ENCODE data around the gene CACNA1C.
A peak's percentile ranks its signal among the peaks of the same experiment; 100 is the strongest.

CACNA1C gene

DNA sequence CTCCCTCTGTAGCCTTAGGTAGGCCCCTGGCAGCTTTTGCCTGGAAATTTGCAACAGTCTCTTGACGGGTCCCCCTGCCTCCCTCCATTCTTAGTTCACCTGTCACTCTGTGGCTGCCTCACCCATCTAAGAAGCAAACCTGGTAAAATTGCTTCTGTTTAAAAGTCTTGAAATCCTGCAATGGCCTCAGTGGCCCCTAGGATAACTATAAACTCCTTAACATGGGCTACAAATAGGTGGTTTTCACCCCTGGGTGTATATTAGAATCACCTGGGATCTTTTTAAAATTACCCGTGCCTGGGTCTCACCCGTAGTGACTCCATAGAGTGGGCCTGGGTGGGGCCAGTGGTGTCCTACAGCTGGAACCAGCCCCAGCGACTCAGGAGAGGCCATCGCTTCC lies 332.7 kb downstream of the CACNA1C start:
- H3K9ac ChIP-seq (ENCODE audit: low read length) = no peak overlapping the region
- peak overlapping the region; percentile 88 for H3K27ac ChIP-seq (ENCODE audit: low read depth, low read length)

DNA sequence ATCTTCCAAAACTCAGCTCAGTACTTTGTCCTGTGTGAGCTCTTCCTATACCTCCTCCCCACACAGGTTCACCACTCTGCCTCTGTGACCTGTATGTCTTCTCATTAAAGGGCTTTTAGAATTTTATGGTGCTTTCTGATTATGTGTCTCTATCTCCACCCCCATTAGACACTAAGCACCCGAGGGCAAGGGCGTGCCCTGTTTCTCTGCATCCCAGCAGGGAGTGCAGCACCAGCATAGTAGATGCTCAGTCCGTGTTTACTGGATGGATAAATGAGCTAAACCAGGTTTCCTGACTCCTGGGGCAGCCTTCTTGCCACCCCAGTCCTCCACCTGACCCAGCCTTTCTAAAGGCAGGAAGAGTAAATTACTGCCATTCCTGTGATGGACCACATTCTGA lies 333.8 kb downstream of the CACNA1C start:
- Histone ChIP-seq H3K27ac (ENCODE audit: low read depth, low read length) (peak overlapping the region; percentile 88), H3K36me3 (ENCODE audit: control insufficient read depth, insufficient read depth, low read length) (no peaks in the 10 kb centered on the region), H3K4me3 (ENCODE audit: low read length) (no peak overlapping the region), H3K9ac (ENCODE audit: low read length) (no peak overlapping the region), H3K4me1 (ENCODE audit: control insufficient read depth, insufficient read depth, low read length) (peaks cover 42% of the 10 kb centered on the region), H3K27me3 (ENCODE audit: control insufficient read depth, insufficient read depth, low read length) (no peaks in the 10 kb centered on the region)

More for the DNA sequence above, 332.7 kb downstream of the CACNA1C start:
- Histone ChIP-seq H3K36me3 (ENCODE audit: control insufficient read depth, insufficient read depth, low read length) (no peaks in the 10 kb centered on the region), H3K27me3 (ENCODE audit: control insufficient read depth, insufficient read depth, low read length) (no peaks in the 10 kb centered on the region), H3K4me3 (ENCODE audit: low read length) (peak overlapping the region; percentile 4), H3K4me1 (ENCODE audit: control insufficient read depth, insufficient read depth, low read length) (peaks cover 43% of the 10 kb centered on the region)

DNA sequence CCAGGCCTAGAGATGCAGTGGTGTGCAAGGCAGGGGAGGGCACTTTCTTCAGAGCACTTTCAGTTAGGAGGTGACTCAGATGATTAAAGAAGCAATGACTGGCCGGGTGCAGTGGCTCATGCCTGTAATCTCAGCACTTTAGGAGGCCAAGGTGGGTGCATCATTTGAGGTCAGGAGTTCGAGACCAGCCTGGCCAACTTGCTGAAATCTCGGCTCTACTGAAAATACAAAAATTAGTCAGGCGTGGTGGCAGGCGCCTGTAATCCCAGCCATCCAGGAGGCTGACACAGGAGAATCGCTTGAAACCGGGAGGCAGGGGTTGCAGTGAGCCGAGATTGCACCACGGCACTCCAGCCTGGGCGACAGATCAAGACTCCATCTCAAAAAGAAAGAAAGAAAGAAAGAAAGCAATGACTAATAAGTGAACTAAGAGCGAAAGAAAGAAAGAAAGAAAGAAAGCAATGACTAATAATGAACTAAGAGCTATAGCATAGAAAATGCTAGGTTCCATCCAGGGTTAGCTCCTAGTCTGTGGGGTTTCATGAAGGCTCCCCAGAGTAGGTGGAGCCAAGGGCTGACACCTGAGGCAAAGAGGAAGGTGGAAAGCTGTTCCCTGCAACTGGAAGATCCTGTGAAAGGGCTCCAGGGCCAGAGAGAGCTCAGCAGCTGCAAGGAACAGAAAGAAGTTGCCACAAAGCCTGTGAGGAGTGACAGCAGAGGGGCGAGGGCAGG lies 334.5 kb downstream of the CACNA1C start:
- Histone ChIP-seq H3K4me1 (ENCODE audit: control insufficient read depth, insufficient read depth, low read length) (peaks cover 42% of the 10 kb centered on the region), H3K36me3 (ENCODE audit: control insufficient read depth, insufficient read depth, low read length) (no peaks in the 10 kb centered on the region), H3K27me3 (ENCODE audit: control insufficient read depth, insufficient read depth, low read length) (no peaks in the 10 kb centered on the region), H3K9ac (ENCODE audit: low read length) (no peak overlapping the region), H3K27ac (ENCODE audit: low read depth, low read length) (peak overlapping the region; percentile 6), H3K4me3 (ENCODE audit: low read length) (no peak overlapping the region)

DNA sequence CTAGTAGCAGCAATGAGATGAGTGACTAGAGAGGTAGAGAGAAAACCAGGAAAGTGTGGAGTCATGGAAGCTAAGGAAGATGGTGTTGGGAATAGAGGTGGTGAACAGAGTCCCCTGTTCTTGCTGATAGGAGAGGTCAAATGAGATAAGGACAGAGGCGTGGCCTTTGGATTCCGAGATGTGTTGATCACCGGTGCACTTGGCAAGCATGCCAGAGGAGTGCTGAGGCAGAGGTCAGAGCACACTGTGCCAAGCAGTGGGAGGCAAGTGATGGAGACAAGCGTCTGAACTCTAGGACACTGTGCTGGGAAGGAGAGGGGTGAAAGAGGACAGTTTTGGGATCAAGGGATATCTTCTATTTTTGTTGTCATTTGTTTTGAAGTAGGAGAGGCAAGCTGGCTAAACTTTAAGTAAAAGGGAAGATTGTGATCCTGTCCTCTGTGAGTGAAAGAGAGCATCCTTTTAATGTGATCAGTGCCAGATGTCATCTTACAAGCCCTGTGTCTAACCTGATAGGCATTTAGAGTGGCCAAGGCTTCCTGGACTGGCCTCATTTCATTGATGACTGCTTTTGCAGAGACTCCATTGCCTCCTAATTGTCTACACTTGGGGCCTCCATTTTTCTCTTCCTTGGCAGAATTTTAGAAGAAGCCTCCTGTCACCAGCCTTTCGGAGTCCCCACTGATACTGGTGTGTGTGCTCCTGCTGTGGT lies 336.4 kb downstream of the CACNA1C start:
- no peak overlapping the region for H3K9ac ChIP-seq (ENCODE audit: low read length)
- peak overlapping the region; percentile 18 for H3K27ac ChIP-seq (ENCODE audit: low read depth, low read length)
- H3K27me3 ChIP-seq (ENCODE audit: control insufficient read depth, insufficient read depth, low read length) = no peaks in the 10 kb centered on the region
- H3K4me1 ChIP-seq (ENCODE audit: control insufficient read depth, insufficient read depth, low read length) = peaks cover 42% of the 10 kb centered on the region
- H3K4me3 ChIP-seq (ENCODE audit: low read length) = no peak overlapping the region
- H3K36me3 ChIP-seq (ENCODE audit: control insufficient read depth, insufficient read depth, low read length) = no peaks in the 10 kb centered on the region

DNA sequence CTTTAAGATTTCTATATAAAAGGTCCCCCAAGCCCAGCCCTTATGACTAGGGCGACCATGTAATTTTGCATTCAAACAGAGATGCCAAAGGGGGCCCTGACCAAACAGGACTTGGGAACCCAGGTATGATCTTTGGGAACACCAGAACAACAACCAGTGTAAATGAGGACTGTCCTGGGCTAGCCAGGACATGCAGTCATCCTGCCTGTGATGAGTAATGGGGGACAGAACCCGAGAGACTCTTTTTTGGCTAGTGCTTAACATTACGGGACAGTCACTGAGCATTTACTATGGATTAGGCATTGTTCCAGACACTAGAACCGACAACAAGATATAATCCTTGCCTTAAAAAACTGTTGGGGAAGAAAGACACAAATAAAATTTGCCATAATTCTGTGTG lies 337.3 kb downstream of the CACNA1C start:
- no peaks in the 10 kb centered on the region for H3K36me3 ChIP-seq (ENCODE audit: control insufficient read depth, insufficient read depth, low read length)
- no peak overlapping the region for H3K4me3 ChIP-seq (ENCODE audit: low read length)
- H3K27me3 ChIP-seq (ENCODE audit: control insufficient read depth, insufficient read depth, low read length) = no peaks in the 10 kb centered on the region
- H3K27ac ChIP-seq (ENCODE audit: low read depth, low read length) = no peak overlapping the region
- H3K9ac ChIP-seq (ENCODE audit: low read length) = no peak overlapping the region
- peaks cover 33% of the 10 kb centered on the region for H3K4me1 ChIP-seq (ENCODE audit: control insufficient read depth, insufficient read depth, low read length)

DNA sequence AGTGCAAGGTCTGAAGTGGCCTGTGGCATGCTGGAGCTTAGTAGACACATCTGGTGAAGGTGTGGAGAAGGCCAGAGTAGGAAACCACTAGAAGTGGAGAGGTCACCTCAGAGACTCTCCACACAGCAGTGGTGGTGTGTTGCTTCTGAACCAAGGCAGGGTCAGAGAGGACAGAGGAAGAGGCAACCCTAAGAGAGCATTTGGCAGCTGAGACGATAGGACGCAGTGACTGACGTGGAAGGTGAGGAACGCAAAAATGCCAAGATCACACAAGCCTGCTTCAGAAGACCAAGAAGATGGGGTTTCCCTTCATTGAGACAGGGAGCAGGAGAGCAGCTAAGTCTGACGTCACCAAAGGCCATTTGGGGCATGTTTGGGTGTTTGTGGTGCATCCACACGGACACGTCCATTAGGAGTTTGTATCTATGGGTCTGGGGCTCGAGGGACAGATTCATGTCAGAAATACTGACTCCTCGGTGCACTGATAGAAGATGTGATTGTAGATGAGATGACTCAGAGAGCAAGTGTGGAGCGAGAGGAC lies 338.1 kb downstream of the CACNA1C start:
- Histone ChIP-seq H3K4me3 (ENCODE audit: low read length) (no peak overlapping the region), H3K27me3 (ENCODE audit: control insufficient read depth, insufficient read depth, low read length) (no peaks in the 10 kb centered on the region), H3K36me3 (ENCODE audit: control insufficient read depth, insufficient read depth, low read length) (no peaks in the 10 kb centered on the region), H3K27ac (ENCODE audit: low read depth, low read length) (peak overlapping the region; percentile 16), H3K4me1 (ENCODE audit: control insufficient read depth, insufficient read depth, low read length) (peaks cover 31% of the 10 kb centered on the region), H3K9ac (ENCODE audit: low read length) (no peak overlapping the region)

DNA sequence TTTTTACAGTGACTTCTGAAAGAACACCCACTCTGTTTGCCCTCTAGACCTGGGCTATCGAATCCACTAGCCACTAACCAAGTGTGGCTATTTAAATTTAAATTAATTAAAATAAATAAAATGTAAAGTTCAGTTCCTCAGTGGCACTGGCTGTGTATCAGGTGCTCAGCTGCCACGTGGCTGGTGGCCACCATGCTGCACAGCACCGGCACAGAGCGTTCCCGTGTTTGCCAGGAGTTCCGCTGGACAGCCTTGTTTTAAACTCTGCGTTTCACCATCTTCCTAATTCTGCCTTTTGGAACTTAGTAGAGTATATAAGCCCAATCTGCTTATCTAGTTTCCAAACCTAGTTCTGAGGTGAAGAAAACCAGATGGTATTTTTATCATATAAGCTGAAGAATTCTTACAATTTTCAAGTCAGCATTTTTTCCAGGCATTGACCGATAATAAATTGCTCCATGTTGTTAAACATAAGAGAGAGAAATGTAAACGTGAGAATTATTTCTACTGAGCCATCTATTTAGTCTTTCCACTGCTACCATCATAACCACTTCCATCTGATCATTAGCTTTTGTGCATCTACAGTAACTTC lies 339.0 kb downstream of the CACNA1C start:
- peak overlapping the region; percentile 26 for H3K27ac ChIP-seq (ENCODE audit: low read depth, low read length)
- H3K36me3 ChIP-seq (ENCODE audit: control insufficient read depth, insufficient read depth, low read length) = no peaks in the 10 kb centered on the region
- no peak overlapping the region for H3K9ac ChIP-seq (ENCODE audit: low read length)
- no peak overlapping the region for H3K4me3 ChIP-seq (ENCODE audit: low read length)
- H3K27me3 ChIP-seq (ENCODE audit: control insufficient read depth, insufficient read depth, low read length) = no peaks in the 10 kb centered on the region
- H3K4me1 ChIP-seq (ENCODE audit: control insufficient read depth, insufficient read depth, low read length) = peaks cover 32% of the 10 kb centered on the region

DNA sequence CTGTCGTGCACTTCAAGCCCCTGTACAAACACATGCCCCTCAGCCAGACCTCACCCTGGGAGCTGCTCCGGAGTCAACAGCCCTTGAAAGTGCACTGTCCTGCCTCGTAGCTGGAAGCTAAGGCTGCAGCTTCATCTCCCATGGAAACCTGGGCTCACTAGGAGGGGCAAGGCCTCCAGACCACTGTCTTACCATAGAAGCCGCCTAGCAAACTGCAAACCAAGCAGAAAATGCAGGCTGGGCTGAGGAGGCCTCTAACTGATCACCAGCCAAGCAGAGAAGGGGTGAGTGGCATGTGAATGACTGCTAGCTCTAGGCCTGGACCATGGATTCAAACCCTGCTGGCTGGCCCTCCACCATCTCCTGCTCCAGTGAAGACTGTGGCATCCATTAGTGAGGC lies 340.2 kb downstream of the CACNA1C start:
- Histone ChIP-seq H3K36me3 (ENCODE audit: control insufficient read depth, insufficient read depth, low read length) (no peaks in the 10 kb centered on the region), H3K4me1 (ENCODE audit: control insufficient read depth, insufficient read depth, low read length) (peaks cover 41% of the 10 kb centered on the region), H3K27me3 (ENCODE audit: control insufficient read depth, insufficient read depth, low read length) (no peaks in the 10 kb centered on the region), H3K4me3 (ENCODE audit: low read length) (no peak overlapping the region), H3K27ac (ENCODE audit: low read depth, low read length) (peak overlapping the region; percentile 65), H3K9ac (ENCODE audit: low read length) (no peak overlapping the region)

DNA sequence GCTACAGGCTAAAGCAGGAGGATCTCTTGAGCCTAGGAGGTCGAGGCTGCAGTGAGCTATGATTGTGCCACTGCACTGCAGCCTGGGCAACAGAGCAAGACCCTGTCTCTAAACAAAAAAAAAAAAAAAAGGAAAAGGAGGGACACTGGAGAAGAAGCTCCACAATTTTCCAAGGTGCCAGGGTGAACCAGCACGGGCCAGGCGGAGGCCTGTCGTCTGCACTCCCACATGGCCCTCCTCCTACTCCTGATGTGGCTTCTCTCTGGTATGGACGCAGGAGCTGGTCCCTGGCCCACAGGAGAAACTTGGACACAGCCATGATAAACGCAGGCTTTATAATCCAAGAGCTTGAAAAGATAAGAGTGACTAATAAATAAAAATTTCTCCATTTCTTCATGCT lies 341.2 kb downstream of the CACNA1C start:
- Histone ChIP-seq H3K9ac (ENCODE audit: low read length) (no peak overlapping the region), H3K4me3 (ENCODE audit: low read length) (no peak overlapping the region), H3K27ac (ENCODE audit: low read depth, low read length) (peak overlapping the region; percentile 65), H3K27me3 (ENCODE audit: control insufficient read depth, insufficient read depth, low read length) (no peaks in the 10 kb centered on the region), H3K36me3 (ENCODE audit: control insufficient read depth, insufficient read depth, low read length) (no peaks in the 10 kb centered on the region), H3K4me1 (ENCODE audit: control insufficient read depth, insufficient read depth, low read length) (peaks cover 41% of the 10 kb centered on the region)

DNA sequence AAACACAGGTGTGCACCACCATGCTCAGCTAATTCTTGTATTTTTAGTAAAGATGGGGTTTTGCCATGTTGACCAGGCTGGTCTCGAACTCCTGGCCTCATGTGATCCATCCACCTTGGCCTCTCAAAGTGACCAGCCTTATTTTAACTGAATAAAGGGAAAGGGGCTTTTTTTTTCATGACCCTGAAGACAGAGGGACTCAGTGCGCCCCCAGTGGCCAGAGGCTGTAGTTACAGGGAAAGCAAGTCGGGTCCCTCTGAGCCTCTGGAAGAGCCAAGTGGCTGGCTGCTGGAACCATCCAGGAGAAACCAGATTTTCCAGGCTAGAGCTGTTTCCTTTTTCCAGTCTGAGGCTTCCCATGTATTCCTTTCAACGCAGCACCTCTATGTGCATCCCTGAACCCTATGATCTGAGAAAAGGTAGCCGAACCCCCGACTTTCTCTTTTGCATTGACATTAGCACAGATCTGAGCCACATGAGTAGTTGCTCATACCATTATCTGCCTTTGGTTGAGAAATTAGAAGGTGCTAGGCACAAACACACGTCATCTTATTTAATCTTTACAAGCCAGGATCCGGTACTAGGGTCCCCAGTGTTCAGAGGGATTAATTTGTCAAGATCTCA lies 342.7 kb downstream of the CACNA1C start:
- peak overlapping the region; percentile 80 for H3K27ac ChIP-seq (ENCODE audit: low read depth, low read length)
- H3K36me3 ChIP-seq (ENCODE audit: control insufficient read depth, insufficient read depth, low read length) = no peaks in the 10 kb centered on the region
- no peaks in the 10 kb centered on the region for H3K27me3 ChIP-seq (ENCODE audit: control insufficient read depth, insufficient read depth, low read length)
- H3K4me1 ChIP-seq (ENCODE audit: control insufficient read depth, insufficient read depth, low read length) = peaks cover 34% of the 10 kb centered on the region
- no peak overlapping the region for H3K9ac ChIP-seq (ENCODE audit: low read length)
- no peak overlapping the region for H3K4me3 ChIP-seq (ENCODE audit: low read length)

DNA sequence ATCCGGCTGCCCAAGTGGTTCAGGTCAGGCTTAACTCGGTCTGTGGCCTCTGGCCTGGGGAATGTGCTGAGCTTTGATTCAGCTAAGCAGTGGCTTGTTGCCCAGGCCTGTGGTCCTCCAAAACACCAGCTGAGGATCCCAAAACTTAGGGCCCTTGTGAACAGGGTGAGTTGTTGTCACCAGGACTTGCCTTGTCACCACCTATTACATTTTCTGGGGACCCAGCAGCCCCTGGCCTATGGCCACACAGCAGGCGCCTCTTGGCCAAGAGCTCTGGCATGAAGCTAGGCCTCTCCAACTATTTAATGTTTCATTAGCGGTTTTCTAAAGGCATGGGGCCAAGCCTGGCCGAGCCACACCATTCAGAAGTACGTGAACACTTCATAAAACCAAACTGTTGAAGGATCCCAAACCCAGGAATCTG lies 343.7 kb downstream of the CACNA1C start:
- Histone ChIP-seq H3K9ac (ENCODE audit: low read length) (no peak overlapping the region), H3K4me3 (ENCODE audit: low read length) (no peak overlapping the region), H3K27ac (ENCODE audit: low read depth, low read length) (peak overlapping the region; percentile 80), H3K4me1 (ENCODE audit: control insufficient read depth, insufficient read depth, low read length) (peaks cover 34% of the 10 kb centered on the region), H3K27me3 (ENCODE audit: control insufficient read depth, insufficient read depth, low read length) (no peaks in the 10 kb centered on the region), H3K36me3 (ENCODE audit: control insufficient read depth, insufficient read depth, low read length) (no peaks in the 10 kb centered on the region)

DNA sequence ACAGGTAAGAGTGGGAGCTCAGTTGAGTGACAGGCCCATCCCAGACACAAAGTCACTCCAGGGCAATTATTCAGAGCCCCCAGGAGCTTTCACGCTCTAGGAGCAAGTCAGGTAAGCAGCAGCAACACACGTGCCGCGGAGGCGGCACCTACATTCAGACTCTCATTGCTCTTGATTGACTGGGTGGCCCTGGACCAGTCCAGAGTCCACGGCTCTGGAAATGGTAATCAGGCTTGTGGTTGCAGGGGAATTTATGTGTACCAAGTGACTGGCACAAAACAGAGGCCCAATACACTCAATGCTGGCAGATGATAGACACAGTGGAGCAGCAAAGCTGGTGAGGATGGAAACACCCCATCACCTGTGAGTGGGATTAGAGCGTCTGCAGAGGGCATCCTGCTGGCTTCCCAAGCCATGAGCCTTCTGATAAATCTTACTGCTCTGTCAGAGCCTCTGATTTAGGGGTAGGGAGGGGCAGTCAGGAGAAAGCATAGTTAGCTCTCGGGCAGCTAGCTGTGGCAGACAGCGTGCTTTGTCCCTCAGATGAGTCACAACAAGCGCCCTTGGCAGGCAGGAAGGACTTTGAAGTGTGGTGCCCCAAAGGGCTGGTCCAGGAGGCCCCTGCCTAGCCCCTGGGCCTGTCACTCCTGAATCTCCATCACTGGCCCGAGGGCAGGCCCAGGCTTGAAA lies 344.7 kb downstream of the CACNA1C start:
- Histone ChIP-seq H3K4me1 (ENCODE audit: control insufficient read depth, insufficient read depth, low read length) (peaks cover 45% of the 10 kb centered on the region), H3K36me3 (ENCODE audit: control insufficient read depth, insufficient read depth, low read length) (no peaks in the 10 kb centered on the region), H3K9ac (ENCODE audit: low read length) (no peak overlapping the region), H3K4me3 (ENCODE audit: low read length) (no peak overlapping the region), H3K27me3 (ENCODE audit: control insufficient read depth, insufficient read depth, low read length) (no peaks in the 10 kb centered on the region), H3K27ac (ENCODE audit: low read depth, low read length) (peak overlapping the region; percentile 80)
